ENCODE results near the gene CDH22.

The CDH22 gene

GRCh38 chr20:46322641-46323040 lies 14.3 kb upstream of the CDH22 start:
- no peak for TF ChIP-seq CTCF (IDR thresholded peaks at IDR 0.05; ENCODE audit: control insufficient read depth, extremely low read depth, insufficient read depth)
- no peak overlapping the region for H3K4me3 ChIP-seq (ENCODE audit: low read depth, low read length)
- DNase-seq (ENCODE audit: low read depth) = no peak

- DNase-seq (ENCODE audit: low read depth) = no peak
- no peak for TF ChIP-seq CTCF (IDR thresholded peaks at IDR 0.05; ENCODE audit: control insufficient read depth, extremely low read depth, insufficient read depth)
- H3K4me3 ChIP-seq (ENCODE audit: low read depth, low read length) = no peak overlapping the region
Observed at GRCh38 chr20:46317685-46318177, 9.4 kb upstream of the CDH22 start.

- no peak overlapping the region for H3K4me3 ChIP-seq (ENCODE audit: low read depth, low read length)
- DNase-seq (ENCODE audit: low read depth) = no peak
- TF ChIP-seq CTCF (IDR thresholded peaks at IDR 0.05; ENCODE audit: control insufficient read depth, extremely low read depth, insufficient read depth) = no peak
Observed at GRCh38 chr20:46316984-46317684, 8.8 kb upstream of the CDH22 start.

GRCh38 chr20:46315311-46315710 lies 7.0 kb upstream of the CDH22 start:
- no peak overlapping the region for H3K4me3 ChIP-seq (ENCODE audit: low read depth, low read length)
- TF ChIP-seq CTCF (IDR thresholded peaks at IDR 0.05; ENCODE audit: control insufficient read depth, extremely low read depth, insufficient read depth) = no peak
- no peak for DNase-seq (ENCODE audit: low read depth)

- DNase-seq (ENCODE audit: low read depth) = no peak
- no peak for TF ChIP-seq CTCF (IDR thresholded peaks at IDR 0.05; ENCODE audit: control insufficient read depth, extremely low read depth, insufficient read depth)
- no peak overlapping the region for H3K4me3 ChIP-seq (ENCODE audit: low read depth, low read length)
Observed at GRCh38 chr20:46312945-46313861, 4.9 kb upstream of the CDH22 start.

GRCh38 chr20:46312075-46312944 lies 4.0 kb upstream of the CDH22 start:
- TF ChIP-seq CTCF (IDR thresholded peaks at IDR 0.05; ENCODE audit: control insufficient read depth, extremely low read depth, insufficient read depth) = no peak
- H3K4me3 ChIP-seq (ENCODE audit: low read depth, low read length) = no peak overlapping the region
- DNase-seq (ENCODE audit: low read depth) = no peak

All from LNCaP clone FGC (cell line).